ENCODE data around the gene FOXE3.

The FOXE3 gene

GRCh38 chr1:47423872-47424271 is 7.8 kb downstream of the FOXE3 start:
- no peak overlapping the region for H3K4me3 ChIP-seq
- no peak overlapping the region for H3K27ac ChIP-seq
- DNase-seq (ENCODE audit: low spot score), result no peak
- TF ChIP-seq, protein P1, sequence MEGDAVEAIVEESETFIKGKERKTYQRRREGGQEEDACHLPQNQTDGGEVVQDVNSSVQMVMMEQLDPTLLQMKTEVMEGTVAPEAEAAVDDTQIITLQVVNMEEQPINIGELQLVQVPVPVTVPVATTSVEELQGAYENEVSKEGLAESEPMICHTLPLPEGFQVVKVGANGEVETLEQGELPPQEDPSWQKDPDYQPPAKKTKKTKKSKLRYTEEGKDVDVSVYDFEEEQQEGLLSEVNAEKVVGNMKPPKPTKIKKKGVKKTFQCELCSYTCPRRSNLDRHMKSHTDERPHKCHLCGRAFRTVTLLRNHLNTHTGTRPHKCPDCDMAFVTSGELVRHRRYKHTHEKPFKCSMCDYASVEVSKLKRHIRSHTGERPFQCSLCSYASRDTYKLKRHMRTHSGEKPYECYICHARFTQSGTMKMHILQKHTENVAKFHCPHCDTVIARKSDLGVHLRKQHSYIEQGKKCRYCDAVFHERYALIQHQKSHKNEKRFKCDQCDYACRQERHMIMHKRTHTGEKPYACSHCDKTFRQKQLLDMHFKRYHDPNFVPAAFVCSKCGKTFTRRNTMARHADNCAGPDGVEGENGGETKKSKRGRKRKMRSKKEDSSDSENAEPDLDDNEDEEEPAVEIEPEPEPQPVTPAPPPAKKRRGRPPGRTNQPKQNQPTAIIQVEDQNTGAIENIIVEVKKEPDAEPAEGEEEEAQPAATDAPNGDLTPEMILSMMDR (IDR thresholded peaks at IDR 0.05), result no peak

DNA sequence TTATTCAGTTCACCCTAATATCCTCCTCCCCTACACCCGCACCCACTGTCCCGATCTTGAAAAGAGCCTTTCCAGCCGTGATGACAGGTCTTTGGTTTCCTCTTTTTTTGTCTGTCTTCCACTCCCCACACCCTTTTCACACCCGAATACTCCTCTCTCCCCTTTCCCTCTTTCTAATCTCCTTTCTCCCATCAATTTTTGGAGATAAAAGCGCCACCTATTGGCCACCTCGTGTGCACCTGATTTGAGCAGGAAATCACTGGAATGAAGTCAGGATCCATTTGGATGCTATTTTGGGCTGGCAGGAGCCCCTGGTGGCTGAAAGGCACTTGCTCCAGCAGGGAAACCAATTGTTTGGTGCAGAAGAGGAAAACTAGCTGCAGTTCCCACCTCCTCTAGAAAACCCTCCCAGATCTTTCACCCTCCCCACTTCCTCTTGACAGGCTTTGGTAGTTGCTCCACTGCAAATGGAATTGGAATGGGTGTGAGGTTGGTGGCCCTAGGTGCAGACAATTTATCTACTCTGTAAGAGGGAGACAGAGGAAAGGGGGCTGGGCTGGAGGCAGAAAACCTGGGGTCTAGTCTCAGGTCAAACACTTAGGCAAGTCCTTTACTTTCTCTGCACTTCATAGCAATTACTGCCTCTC is 8.4 kb downstream of the FOXE3 start:
- DNase-seq (ENCODE audit: low spot score), result no peak
- TF ChIP-seq, protein P1 (IDR thresholded peaks at IDR 0.05), result no peak
- Histone ChIP-seq H3K27ac (no peak overlapping the region), H3K4me3 (no peak overlapping the region)

DNA sequence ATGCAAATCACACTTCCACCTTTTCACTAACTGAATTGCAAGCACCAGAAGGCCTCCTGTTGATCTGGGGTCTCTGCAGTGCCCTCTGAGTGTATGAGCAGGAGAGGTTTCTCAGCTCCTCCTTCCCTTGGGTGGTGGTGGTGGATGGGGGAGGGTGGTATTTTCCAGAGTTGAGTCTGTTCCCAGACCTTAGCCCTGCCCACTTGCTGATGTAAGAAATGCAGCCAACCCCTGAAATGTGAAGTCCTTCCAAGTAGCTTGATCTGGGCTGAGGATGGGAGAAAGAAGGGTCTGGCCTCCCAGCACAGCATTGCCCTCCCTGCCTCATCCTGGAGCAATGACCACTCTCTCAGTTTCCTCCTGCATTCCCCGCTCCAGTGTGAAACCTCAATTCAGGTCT is 15.4 kb downstream of the FOXE3 start:
- TF ChIP-seq, protein P1 (IDR thresholded peaks at IDR 0.05), result no peak
- no peak for DNase-seq (ENCODE audit: low spot score)
- Histone ChIP-seq H3K4me3 (peak overlapping the region; percentile 48), H3K27ac (peak overlapping the region in 1 of 2 donors; percentile 60)

DNA sequence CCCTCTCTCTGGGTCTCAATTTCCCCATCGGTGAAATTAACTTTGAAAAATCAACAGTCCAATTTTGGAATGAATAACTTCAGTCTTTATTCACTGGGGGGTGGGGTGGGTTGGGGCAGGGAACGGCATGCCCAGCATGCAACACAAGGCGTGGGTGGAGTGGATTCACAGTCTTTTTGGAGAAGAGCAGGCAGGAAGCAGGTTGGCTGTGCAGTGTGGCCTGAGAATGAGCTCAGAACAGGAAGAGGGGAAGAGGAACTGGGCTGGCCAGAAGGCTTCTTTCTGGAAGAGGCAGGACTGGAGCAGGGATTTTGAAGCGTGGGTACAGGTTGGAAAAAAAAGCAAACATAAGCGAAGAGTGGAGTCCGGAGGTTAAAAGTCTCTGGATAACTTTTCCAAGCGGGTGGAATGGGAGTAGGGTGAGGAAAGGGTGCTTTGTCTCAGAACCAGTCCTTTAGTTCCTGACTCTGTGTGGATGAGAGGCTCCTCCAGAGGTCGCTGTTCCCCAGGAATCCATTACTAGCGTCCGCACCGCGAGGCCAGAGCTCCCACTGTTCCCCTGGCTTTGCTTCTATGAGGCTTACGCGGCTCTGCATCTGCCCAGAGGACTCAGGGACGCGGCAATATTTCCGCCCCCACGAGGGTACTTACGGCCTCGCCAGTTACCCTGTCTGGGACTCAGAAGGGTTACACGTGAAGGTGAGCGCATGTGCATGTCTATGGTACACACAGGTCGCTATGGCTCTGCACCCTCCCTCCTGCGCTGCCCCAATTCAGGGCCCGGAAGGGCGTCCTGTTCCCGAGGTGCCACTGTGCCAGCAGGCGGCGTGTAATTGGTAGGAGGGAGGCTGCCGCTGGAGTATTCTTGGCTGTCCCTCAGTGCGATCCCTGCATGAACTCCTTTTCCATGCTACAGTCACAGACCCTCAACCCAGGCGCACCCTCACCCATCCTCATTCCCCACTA is 16.3 kb downstream of the FOXE3 start:
- Histone ChIP-seq H3K27ac (peak overlapping the region in 1 of 2 donors; percentile 60), H3K4me3 (peak overlapping the region; percentile 48)
- DNase-seq (ENCODE audit: low spot score), result no peak
- TF ChIP-seq, protein P1 (IDR thresholded peaks at IDR 0.05), result no peak

DNA sequence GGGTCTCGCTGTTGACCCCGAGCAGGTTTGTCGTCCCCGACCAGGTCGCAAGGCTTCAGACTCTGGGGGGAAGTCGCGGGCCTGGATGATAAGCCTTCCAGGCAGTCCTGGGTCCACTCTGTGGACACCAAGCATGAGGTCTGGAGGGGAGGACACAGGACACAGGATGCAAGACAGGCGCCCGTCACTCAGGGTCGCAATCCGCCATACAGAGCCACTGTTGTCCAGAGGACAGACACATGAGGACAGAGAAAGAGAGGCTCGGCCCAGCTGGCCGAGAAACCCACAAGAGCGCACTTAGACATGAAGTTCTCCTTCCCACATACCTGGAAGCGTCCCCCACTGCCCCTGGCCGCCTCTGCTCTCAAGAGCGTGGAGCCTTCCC is 16.9 kb downstream of the FOXE3 start:
- Histone ChIP-seq H3K27ac (no peak overlapping the region), H3K4me3 (peak overlapping the region; percentile 48)
- no peak for DNase-seq (ENCODE audit: low spot score)
- TF ChIP-seq, protein P1 (IDR thresholded peaks at IDR 0.05), result no peak

DNA sequence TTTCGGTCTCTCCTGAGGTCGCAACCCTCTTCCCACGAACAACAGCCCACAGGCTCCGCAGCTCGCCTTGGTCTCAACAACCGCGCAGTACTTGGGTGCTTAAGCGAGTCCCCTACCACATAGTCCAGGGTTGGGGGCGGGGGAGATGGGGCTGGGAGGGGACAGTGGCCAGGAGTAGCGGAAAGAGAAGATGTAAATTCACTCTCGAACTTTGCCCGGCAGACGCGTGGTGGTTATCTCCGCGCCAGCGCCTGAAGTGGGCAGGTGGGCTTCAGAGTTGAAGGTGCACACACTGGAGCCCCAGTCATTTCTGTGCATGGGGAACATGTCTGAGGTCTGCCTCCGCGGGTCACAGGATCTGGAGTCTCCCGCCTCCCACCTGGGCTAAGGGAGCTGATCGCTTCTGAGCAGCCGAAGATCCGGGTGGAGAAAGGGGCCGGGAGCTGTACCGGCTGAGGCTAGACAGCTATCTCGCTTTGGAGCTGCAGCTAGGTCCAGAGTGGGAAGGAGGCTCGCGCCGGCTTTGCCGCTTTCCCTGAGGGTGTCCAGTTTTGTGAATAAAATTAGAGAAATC is 17.5 kb downstream of the FOXE3 start:
- TF ChIP-seq, protein P1 (IDR thresholded peaks at IDR 0.05), result no peak
- no peak overlapping the region for H3K27ac ChIP-seq
- H3K4me3 ChIP-seq, result peak overlapping the region; percentile 60
- DNase-seq (ENCODE audit: low spot score), result no peak
